GM23338 (cell line): Measurements from ENCODE around the gene OLAH. TPM values are rescaled to one million over a fixed set of nuclear protein-coding genes. Genes with fewer than 3 reads are reported as not detected.

Source experiments
- ATAC-seq: fragments of 200-7000 bp; cut with Tn5 transposase; 3 replicates; pipeline ENCODE4 v1.9.1; 2020
- DNase-seq: peaks from one replicate; pipeline ENCODE4 v3.0.0-alpha.2; 2015; ENCODE audit warnings: low spot score
- H2AFZ ChIP-seq: fragments of 200-600 bp; sonication (generic); 2 replicates; pipeline ENCODE4 v1.8.0; 2016; ENCODE audit warnings: antibody characterized with exemption, mild to moderate bottlenecking, moderate library complexity
- H3F3A ChIP-seq: fragments of 200-600 bp; sonication (generic); replicated peaks from 2 replicates; pipeline ENCODE4 v1.8.0; 2017; ENCODE audit warnings: antibody characterized with exemption, mixed run types, low read depth
- H3K27ac ChIP-seq: fragments of 200-600 bp; sonication (generic); 2 replicates; pipeline ENCODE4 v1.6.1; 2016; ENCODE audit warnings: low read depth
- H3K27me3 ChIP-seq: fragments of 200-600 bp; sonication (generic); 2 replicates; pipeline ENCODE4 v1.8.0; 2016; ENCODE audit warnings: mild to moderate bottlenecking, mixed run types, moderate library complexity; ENCODE audit not compliant: insufficient read depth
- H3K36me3 ChIP-seq: fragments of 200-600 bp; sonication (generic); 2 replicates; pipeline ENCODE4 v1.8.0; 2016; ENCODE audit warnings: mild to moderate bottlenecking; ENCODE audit not compliant: insufficient read depth
- H3K4me1 ChIP-seq: fragments of 200-600 bp; sonication (generic); 2 replicates; pipeline ENCODE4 v1.8.0; 2016; ENCODE audit warnings: mild to moderate bottlenecking, moderate library complexity; ENCODE audit not compliant: insufficient read depth
- H3K4me2 ChIP-seq: fragments of 200-600 bp; sonication (generic); 2 replicates; pipeline ENCODE4 v1.7.1; 2017; ENCODE audit warnings: mixed run types
- H3K4me3 ChIP-seq: fragments of 200-600 bp; sonication (generic); 2 replicates; pipeline ENCODE4 v1.6.1; 2016; ENCODE audit warnings: mixed run types
- H3K79me2 ChIP-seq: fragments of 200-600 bp; sonication (generic); replicated peaks from 2 replicates; pipeline ENCODE4 v1.8.0; 2017; ENCODE audit warnings: mild to moderate bottlenecking; ENCODE audit not compliant: insufficient read depth
- H3K9me2 ChIP-seq: fragments of 200-600 bp; sonication (generic); 2 replicates; pipeline ENCODE4 v1.8.0; 2017; ENCODE audit not compliant: insufficient read depth
- H4K20me1 ChIP-seq: fragments of 200-600 bp; sonication (generic); replicated peaks from 2 replicates; pipeline ENCODE4 v1.8.0; 2017; ENCODE audit warnings: mild to moderate bottlenecking; ENCODE audit not compliant: insufficient read depth
- H3K27ac Mint-ChIP-seq: 2 replicates; pipeline ENCODE4 v1.8.0; 2020; ENCODE audit warnings: inconsistent platforms, mild to moderate bottlenecking, moderate library complexity, mixed read lengths
- H3K27me3 Mint-ChIP-seq: 3 replicates; pipeline ENCODE4 v1.8.0; 2022; ENCODE audit warnings: low read depth, mild to moderate bottlenecking, moderate library complexity, mixed read lengths, inconsistent platforms; ENCODE audit not compliant: insufficient read depth, poor library complexity
- H3K36me3 Mint-ChIP-seq: 3 replicates; pipeline ENCODE4 v1.8.0; 2021; ENCODE audit warnings: low read depth, mild to moderate bottlenecking, inconsistent platforms, moderate library complexity, mixed read lengths
- H3K4me1 Mint-ChIP-seq: 3 replicates; pipeline ENCODE4 v1.8.0; 2020; ENCODE audit warnings: mild to moderate bottlenecking, inconsistent platforms, mixed read lengths
- H3K4me3 Mint-ChIP-seq: 3 replicates; pipeline ENCODE4 v1.8.0; 2021; ENCODE audit warnings: moderate library complexity, mild to moderate bottlenecking, inconsistent platforms, mixed read lengths
- H3K9me3 Mint-ChIP-seq: 3 replicates; pipeline ENCODE4 v1.8.0; 2020; ENCODE audit warnings: moderate library complexity, mild to moderate bottlenecking, inconsistent platforms, mixed read lengths
- CREB1 ChIP-seq: fragments of 250-450 bp; sonication (Bioruptor Pico); IDR thresholded peaks from 2 replicates; pipeline ENCODE4 v1.5.0; 2020; ENCODE audit warnings: low read depth, mild to moderate bottlenecking, moderate library complexity
- CTCF ChIP-seq, 2 experiments: fragments of 200-600 bp in 1 of 2; sonication (generic) in 1 of 2; conservative IDR thresholded peaks; 2 replicates each; pipeline versions ENCODE4 v1.5.1 to v1.6.1; 2016 to 2017; ENCODE audit warnings: antibody characterized with exemption in 2 of 2, low read depth in 2 of 2, mild to moderate bottlenecking in 2 of 2, moderate library complexity in 1 of 2
- EZH2 ChIP-seq: fragments of 200-600 bp; sonication (generic); IDR thresholded peaks from one replicate; pipeline ENCODE4 v1.8.0; 2017; ENCODE audit warnings: antibody characterized with exemption, mild to moderate bottlenecking, low read depth; ENCODE audit not compliant: unreplicated experiment
- EZH2phosphoT487 ChIP-seq: fragments of 200-600 bp; sonication (generic); IDR thresholded peaks from one replicate; pipeline ENCODE4 v1.8.1; 2018; ENCODE audit warnings: antibody characterized with exemption; ENCODE audit not compliant: unreplicated experiment
- JUNB ChIP-seq: IDR thresholded peaks from one replicate; pipeline ENCODE4 v1.6.1; 2016; ENCODE audit warnings: antibody characterized with exemption; ENCODE audit not compliant: unreplicated experiment
- NANOG ChIP-seq: IDR thresholded peaks from 2 replicates; pipeline ENCODE4 v1.6.1; 2016; ENCODE audit warnings: antibody characterized with exemption, borderline replicate concordance
- POLR2AphosphoS5 ChIP-seq: IDR thresholded peaks from 2 replicates; pipeline ENCODE4 v1.6.1; 2016; ENCODE audit warnings: antibody characterized with exemption, low read depth
- REST ChIP-seq: IDR thresholded peaks from one replicate; pipeline ENCODE4 v1.6.1; 2018; ENCODE audit warnings: antibody characterized with exemption; ENCODE audit not compliant: unreplicated experiment
- STAT1 ChIP-seq: IDR thresholded peaks from one replicate; pipeline ENCODE4 v1.6.1; 2016; ENCODE audit warnings: antibody characterized with exemption; ENCODE audit not compliant: unreplicated experiment
- ZNF114 ChIP-seq: fragments of 250-450 bp; sonication (Bioruptor Pico); IDR thresholded peaks from 2 replicates; pipeline ENCODE4 v1.5.0; 2020; ENCODE audit warnings: mild to moderate bottlenecking, moderate library complexity
- ZNF331 ChIP-seq: fragments of 250-450 bp; sonication (Bioruptor Pico); IDR thresholded peaks from 2 replicates; pipeline ENCODE4 v1.5.0; 2020; ENCODE audit warnings: low read depth, mild to moderate bottlenecking, moderate library complexity
- polyA plus RNA-seq: library from polyadenylated mRNA; unstranded; fragments of >200 nt; fragmentation: Nextera tagmentation; extraction: Ambion mirVana; gene quantifications from 2 replicates; pipeline ENCODE4 v1.2.1, GENCODE V29; 2016
- total RNA-seq: library from RNA; depleted of rRNA; stranded (reverse); fragments of >200 nt; shearing (Covaris generic); gene quantifications from 2 replicates; pipeline ENCODE4 v1.2.3, GENCODE V29; 2014
- TF ChIP-seq, protein P1 (sequence below): fragments of 250-450 bp; sonication (Bioruptor Pico); IDR thresholded peaks from 2 replicates; pipeline ENCODE4 v1.5.0; 2020; ENCODE audit warnings: mild to moderate bottlenecking, moderate library complexity
- TF ChIP-seq, protein P2 (sequence below): IDR thresholded peaks from 2 replicates; pipeline ENCODE4 v1.6.1; 2016; ENCODE audit warnings: antibody characterized with exemption

The OLAH gene
- total and polyA plus RNA-seq, 2 experiments from 2014 or later = not detected

- Histone ChIP-seq H3K9me2 (no peaks in the 10 kb centered on the region), H3K27me3 (no peaks in the 10 kb centered on the region), H4K20me1 (no peaks in the 10 kb centered on the region; the same call in 1 of the 2 replicates), H3K4me3 (no peak overlapping the region), H3K4me1 (no peaks in the 10 kb centered on the region), H3K36me3 (no peaks in the 10 kb centered on the region), H2AFZ (no peak overlapping the region), H3K4me2 (no peak overlapping the region), H3K27ac (no peak overlapping the region), H3F3A (no peaks in the 10 kb centered on the region), H3K79me2 (no peaks in the 10 kb centered on the region)
- no peak overlapping the region for H3K4me3 Mint-ChIP-seq
- ATAC-seq (no peak), DNase-seq (no peak)
- TF ChIP-seq ZNF114 (CRISPR knock-in tag) (no peak), CTCF (conservative IDR thresholded peaks at IDR 0.05; ENCODE audit: low read depth in 2 of 2) (no peak), ZNF331 (CRISPR knock-in tag) (no peak), POLR2AphosphoS5 (no peak), EZH2phosphoT487 (no peak), EZH2 (no peak), REST (no peak), JUNB (no peak), NANOG (no peak), CREB1 (CRISPR knock-in tag) (no peak), STAT1 (no peak)
- TF ChIP-seq, protein P1, sequence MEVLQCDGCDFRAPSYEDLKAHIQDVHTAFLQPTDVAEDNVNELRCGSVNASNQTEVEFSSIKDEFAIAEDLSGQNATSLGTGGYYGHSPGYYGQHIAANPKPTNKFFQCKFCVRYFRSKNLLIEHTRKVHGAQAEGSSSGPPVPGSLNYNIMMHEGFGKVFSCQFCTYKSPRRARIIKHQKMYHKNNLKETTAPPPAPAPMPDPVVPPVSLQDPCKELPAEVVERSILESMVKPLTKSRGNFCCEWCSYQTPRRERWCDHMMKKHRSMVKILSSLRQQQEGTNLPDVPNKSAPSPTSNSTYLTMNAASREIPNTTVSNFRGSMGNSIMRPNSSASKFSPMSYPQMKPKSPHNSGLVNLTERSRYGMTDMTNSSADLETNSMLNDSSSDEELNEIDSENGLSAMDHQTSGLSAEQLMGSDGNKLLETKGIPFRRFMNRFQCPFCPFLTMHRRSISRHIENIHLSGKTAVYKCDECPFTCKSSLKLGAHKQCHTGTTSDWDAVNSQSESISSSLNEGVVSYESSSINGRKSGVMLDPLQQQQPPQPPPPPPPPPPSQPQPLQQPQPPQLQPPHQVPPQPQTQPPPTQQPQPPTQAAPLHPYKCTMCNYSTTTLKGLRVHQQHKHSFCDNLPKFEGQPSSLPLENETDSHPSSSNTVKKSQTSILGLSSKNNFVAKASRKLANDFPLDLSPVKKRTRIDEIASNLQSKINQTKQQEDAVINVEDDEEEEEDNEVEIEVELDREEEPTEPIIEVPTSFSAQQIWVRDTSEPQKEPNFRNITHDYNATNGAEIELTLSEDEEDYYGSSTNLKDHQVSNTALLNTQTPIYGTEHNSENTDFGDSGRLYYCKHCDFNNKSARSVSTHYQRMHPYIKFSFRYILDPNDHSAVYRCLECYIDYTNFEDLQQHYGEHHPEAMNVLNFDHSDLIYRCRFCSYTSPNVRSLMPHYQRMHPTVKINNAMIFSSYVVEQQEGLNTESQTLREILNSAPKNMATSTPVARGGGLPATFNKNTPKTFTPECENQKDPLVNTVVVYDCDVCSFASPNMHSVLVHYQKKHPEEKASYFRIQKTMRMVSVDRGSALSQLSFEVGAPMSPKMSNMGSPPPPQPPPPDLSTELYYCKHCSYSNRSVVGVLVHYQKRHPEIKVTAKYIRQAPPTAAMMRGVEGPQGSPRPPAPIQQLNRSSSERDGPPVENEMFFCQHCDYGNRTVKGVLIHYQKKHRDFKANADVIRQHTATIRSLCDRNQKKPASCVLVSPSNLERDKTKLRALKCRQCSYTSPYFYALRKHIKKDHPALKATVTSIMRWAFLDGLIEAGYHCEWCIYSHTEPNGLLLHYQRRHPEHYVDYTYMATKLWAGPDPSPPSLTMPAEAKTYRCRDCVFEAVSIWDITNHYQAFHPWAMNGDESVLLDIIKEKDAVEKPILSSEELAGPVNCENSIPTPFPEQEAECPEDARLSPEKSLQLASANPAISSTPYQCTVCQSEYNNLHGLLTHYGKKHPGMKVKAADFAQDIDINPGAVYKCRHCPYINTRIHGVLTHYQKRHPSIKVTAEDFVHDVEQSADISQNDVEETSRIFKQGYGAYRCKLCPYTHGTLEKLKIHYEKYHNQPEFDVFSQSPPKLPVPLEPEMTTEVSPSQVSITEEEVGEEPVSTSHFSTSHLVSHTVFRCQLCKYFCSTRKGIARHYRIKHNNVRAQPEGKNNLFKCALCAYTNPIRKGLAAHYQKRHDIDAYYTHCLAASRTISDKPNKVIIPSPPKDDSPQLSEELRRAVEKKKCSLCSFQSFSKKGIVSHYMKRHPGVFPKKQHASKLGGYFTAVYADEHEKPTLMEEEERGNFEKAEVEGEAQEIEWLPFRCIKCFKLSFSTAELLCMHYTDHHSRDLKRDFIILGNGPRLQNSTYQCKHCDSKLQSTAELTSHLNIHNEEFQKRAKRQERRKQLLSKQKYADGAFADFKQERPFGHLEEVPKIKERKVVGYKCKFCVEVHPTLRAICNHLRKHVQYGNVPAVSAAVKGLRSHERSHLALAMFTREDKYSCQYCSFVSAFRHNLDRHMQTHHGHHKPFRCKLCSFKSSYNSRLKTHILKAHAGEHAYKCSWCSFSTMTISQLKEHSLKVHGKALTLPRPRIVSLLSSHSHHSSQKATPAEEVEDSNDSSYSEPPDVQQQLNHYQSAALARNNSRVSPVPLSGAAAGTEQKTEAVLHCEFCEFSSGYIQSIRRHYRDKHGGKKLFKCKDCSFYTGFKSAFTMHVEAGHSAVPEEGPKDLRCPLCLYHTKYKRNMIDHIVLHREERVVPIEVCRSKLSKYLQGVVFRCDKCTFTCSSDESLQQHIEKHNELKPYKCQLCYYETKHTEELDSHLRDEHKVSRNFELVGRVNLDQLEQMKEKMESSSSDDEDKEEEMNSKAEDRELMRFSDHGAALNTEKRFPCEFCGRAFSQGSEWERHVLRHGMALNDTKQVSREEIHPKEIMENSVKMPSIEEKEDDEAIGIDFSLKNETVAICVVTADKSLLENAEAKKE (CRISPR knock-in tag) = no peak
- TF ChIP-seq, protein P2, sequence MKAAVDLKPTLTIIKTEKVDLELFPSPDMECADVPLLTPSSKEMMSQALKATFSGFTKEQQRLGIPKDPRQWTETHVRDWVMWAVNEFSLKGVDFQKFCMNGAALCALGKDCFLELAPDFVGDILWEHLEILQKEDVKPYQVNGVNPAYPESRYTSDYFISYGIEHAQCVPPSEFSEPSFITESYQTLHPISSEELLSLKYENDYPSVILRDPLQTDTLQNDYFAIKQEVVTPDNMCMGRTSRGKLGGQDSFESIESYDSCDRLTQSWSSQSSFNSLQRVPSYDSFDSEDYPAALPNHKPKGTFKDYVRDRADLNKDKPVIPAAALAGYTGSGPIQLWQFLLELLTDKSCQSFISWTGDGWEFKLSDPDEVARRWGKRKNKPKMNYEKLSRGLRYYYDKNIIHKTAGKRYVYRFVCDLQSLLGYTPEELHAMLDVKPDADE = no peak
- no peak overlapping the region for H3K27ac Mint-ChIP-seq
- H3K4me1 Mint-ChIP-seq = no peaks in the 10 kb centered on the region
- H3K36me3 Mint-ChIP-seq = peaks cover 19% of the 10 kb centered on the region; the same call in 2 of the 3 replicates
- no peaks in the 10 kb centered on the region for H3K27me3 Mint-ChIP-seq
- no peaks in the 10 kb centered on the region for H3K9me3 Mint-ChIP-seq
Observed at GRCh38 chr10:15113766-15114165, 70.0 kb downstream of the OLAH start.
